Ishikawa (cell line): ENCODE results near the gene SCNN1A.

Experiments used
- CEBPB ChIP-seq: IDR thresholded peaks from 2 replicates; pipeline ENCODE4 v1.6.1; 2012
- CREB1 ChIP-seq: IDR thresholded peaks from 2 replicates; pipeline ENCODE4 v1.6.1; 2012; ENCODE audit warnings: low read depth
- EGR1 ChIP-seq: IDR thresholded peaks from 2 replicates; pipeline ENCODE4 v1.6.1; 2012
- EP300 ChIP-seq: IDR thresholded peaks from 2 replicates; pipeline ENCODE4 v1.6.1; 2012; ENCODE audit warnings: borderline replicate concordance
- FOXM1 ChIP-seq: IDR thresholded peaks from 2 replicates; pipeline ENCODE4 v1.6.1; 2012; ENCODE audit warnings: low read depth, borderline replicate concordance
- NFIC ChIP-seq: IDR thresholded peaks from 2 replicates; pipeline ENCODE4 v1.6.1; 2012
- RAD21 ChIP-seq: IDR thresholded peaks from 2 replicates; pipeline ENCODE4 v1.6.1; 2012; ENCODE audit warnings: low read depth
- TAF1 ChIP-seq: IDR thresholded peaks from 2 replicates; pipeline ENCODE4 v1.6.1; 2012; ENCODE audit warnings: low read depth, mild to moderate bottlenecking
- TCF12 ChIP-seq: IDR thresholded peaks from 2 replicates; pipeline ENCODE4 v1.6.1; 2012; ENCODE audit warnings: low read depth
- TEAD4 ChIP-seq: IDR thresholded peaks from 2 replicates; pipeline ENCODE4 v1.6.1; 2012
- YY1 ChIP-seq: IDR thresholded peaks from 2 replicates; pipeline ENCODE4 v1.6.1; 2012; ENCODE audit warnings: low read depth
- ZBTB7A ChIP-seq: IDR thresholded peaks from 2 replicates; pipeline ENCODE4 v1.6.1; 2012; ENCODE audit warnings: low read depth
- TF ChIP-seq, protein P1 (sequence below): IDR thresholded peaks from 2 replicates; pipeline ENCODE4 v1.6.1; 2012
- TF ChIP-seq, protein P2 (sequence below): IDR thresholded peaks from 2 replicates; pipeline ENCODE4 v1.6.1; 2012; ENCODE audit warnings: low read depth, mild to moderate bottlenecking
- TF ChIP-seq, protein P3 (sequence below): IDR thresholded peaks from 2 replicates; pipeline ENCODE4 v1.6.1; 2012

The SCNN1A gene

DNA sequence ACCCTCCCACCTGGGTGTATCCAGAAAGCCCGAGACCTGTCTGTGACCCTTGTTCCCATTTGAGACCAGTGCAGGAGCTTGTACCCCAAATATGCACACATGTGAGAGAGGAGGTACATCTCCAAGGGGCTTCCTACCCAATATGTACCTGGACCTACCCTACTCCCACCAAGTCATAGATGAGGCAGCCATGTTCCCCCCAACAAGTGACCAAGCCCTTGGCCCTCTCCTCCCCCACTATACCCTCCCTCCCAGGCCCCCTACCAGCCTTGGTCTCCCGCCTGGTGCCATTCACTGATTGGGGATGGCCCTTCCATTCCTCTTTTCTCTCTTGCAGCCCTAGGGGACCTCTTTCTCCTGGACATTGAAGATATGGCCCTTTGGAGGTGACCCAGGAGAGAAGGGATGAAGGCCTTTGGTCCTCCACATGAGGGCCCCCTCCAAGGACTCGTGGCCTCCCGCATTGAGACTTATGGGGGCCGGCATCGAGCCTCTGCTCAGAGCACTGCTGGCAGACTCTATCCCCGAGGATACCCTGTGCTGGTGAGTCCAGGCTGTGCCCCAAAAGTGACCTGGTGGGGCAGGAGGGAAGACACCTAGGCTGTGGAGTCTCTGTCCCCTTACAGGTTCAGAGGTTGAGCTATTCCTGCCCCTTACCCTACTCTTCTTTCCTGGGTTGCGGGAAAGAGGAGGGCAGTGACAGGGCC, 63.4 kb downstream of the SCNN1A start:
- TF ChIP-seq CEBPB (no peak), CREB1 (no peak), TEAD4 (no peak), EP300 (no peak), ZBTB7A (no peak), RAD21 (no peak), TCF12 (no peak), YY1 (no peak), EGR1 (no peak), FOXM1 (no peak), NFIC (no peak), TAF1 (no peak; the same call in 1 of the 2 replicates)
- TF ChIP-seq, protein P1, sequence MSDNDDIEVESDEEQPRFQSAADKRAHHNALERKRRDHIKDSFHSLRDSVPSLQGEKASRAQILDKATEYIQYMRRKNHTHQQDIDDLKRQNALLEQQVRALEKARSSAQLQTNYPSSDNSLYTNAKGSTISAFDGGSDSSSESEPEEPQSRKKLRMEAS, result no peak
- TF ChIP-seq, protein P2, sequence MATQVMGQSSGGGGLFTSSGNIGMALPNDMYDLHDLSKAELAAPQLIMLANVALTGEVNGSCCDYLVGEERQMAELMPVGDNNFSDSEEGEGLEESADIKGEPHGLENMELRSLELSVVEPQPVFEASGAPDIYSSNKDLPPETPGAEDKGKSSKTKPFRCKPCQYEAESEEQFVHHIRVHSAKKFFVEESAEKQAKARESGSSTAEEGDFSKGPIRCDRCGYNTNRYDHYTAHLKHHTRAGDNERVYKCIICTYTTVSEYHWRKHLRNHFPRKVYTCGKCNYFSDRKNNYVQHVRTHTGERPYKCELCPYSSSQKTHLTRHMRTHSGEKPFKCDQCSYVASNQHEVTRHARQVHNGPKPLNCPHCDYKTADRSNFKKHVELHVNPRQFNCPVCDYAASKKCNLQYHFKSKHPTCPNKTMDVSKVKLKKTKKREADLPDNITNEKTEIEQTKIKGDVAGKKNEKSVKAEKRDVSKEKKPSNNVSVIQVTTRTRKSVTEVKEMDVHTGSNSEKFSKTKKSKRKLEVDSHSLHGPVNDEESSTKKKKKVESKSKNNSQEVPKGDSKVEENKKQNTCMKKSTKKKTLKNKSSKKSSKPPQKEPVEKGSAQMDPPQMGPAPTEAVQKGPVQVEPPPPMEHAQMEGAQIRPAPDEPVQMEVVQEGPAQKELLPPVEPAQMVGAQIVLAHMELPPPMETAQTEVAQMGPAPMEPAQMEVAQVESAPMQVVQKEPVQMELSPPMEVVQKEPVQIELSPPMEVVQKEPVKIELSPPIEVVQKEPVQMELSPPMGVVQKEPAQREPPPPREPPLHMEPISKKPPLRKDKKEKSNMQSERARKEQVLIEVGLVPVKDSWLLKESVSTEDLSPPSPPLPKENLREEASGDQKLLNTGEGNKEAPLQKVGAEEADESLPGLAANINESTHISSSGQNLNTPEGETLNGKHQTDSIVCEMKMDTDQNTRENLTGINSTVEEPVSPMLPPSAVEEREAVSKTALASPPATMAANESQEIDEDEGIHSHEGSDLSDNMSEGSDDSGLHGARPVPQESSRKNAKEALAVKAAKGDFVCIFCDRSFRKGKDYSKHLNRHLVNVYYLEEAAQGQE, result no peak
- TF ChIP-seq, protein P3, sequence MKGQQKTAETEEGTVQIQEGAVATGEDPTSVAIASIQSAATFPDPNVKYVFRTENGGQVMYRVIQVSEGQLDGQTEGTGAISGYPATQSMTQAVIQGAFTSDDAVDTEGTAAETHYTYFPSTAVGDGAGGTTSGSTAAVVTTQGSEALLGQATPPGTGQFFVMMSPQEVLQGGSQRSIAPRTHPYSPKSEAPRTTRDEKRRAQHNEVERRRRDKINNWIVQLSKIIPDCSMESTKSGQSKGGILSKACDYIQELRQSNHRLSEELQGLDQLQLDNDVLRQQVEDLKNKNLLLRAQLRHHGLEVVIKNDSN, result no peak

DNA sequence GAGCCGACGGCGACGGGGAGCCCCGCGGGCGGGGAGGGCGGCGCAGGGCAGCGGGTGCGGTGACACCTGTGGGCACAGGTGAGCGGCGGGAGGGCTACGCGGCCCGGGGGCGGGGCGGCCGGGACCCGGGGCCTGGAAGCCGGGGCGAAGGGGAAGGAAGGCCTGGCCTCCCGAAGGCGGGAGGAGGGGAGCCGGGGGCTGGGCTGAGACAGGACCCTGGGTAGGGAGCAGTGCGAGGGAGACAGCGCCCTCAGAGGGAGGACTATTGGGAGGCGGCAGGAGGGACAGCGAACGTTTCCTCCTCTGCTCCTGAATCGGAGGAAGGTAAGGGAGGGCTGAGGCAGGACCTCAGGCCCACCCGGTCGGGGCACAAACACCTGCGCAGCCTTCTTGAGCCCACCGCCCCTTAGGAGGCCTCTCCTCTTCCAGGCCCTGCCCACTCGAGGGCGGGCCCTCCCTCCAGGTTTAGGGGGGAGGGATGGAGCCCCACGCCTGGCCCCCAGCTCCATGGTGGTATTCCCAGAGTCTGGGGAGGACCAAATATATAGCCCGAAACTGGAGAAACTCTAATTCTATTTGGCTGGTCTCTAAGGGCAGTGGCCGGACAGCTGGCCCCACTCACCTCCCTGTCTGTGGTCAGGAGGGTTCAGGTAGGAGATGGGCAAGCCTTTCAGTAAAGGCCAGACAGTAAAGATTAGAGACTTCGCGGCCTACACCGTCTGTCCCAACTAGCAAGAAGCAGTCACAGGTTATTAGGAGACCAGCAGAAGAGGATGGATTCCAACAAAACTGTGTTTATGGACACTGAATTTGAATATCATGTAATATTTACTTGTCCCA, 64.4 kb downstream of the SCNN1A start:
- TF ChIP-seq EGR1 (no peak), TEAD4 (no peak), YY1 (no peak), CREB1 (peak; percentile 16; the same call in 1 of the 2 replicates), EP300 (no peak), TAF1 (no peak)
- TF ChIP-seq, protein P1, result no peak

DNA sequence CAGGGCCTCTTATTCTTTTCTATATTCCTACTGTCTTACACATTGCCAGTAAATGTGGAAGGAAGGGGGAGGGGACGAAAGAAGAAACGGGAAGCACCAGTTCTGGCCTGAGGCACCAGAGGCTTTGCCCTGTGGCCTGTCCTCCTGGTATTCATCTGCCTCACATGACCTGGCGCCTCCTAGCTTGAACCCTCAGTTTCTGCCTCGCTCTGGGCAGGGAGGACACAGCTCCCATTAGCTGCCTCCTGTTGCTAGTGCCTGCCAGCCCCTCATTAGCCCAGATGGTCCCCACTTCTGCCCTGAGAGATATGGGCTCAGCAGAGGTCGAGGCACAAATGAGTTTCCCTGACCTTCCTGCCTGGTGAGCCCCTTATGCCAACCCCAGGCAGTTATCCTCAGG, 67.8 kb downstream of the SCNN1A start:
- TF ChIP-seq ZBTB7A (no peak), CEBPB (no peak), EGR1 (no peak), YY1 (no peak)
- TF ChIP-seq, protein P3, result no peak
- TF ChIP-seq, protein P1, result no peak

DNA sequence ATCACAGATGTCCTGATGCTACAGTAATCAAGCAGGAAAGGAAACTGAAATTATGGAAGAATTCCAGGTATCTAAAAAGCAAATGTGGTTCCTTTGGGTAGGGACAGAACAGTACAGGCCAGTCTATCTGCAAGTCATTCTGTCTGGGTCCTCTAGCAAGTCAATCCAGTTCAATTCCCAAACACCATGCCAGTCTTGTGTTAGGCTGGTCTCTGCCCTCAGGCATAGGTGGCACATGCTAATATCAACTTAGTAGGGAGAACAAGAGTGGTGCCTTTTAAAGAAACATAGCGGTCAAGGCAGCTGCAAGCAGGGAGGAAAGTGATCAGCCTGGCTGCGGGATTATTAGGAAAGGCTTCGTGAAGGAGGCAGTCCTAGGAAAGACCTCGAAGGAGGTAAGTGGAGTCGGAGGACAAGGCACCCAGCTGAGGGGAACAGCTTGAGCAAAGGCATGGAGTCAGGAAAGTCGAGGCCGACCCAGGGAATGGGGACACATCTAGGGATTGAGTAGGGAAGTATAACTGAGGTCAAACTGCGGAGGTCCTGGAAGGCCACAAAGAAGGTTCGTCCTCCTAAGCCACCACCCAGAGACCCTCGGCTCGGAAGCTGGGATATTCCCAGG, 68.7 kb downstream of the SCNN1A start:
- TF ChIP-seq EP300 (no peak), YY1 (no peak), NFIC (no peak)
- TF ChIP-seq, protein P1, result no peak

DNA sequence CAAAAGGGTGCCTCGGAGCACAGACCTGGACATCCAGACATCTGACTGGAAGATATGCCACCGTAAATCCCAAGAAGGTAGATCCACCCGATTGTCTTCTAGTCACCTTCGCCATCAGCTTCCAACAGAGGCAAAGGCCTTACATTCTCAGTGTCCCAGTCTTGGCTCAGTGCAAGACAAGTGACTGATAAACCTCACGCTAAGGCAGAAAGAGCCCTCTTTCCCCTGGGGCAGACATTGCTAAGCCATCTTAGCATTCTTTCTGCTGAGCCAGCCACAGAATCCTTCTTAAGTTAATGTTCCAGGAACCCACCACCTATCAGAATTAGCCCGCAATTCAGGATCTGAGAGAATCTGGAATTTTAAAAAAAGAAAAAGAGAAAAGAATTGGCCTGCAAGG, 69.2 kb downstream of the SCNN1A start:
- TF ChIP-seq TCF12 (no peak), CEBPB (no peak), TAF1 (no peak), CREB1 (no peak), FOXM1 (no peak), YY1 (no peak), TEAD4 (no peak), EGR1 (no peak), NFIC (no peak), ZBTB7A (no peak), RAD21 (no peak), EP300 (no peak)
- TF ChIP-seq, protein P3, result no peak
- TF ChIP-seq, protein P2, result no peak
- TF ChIP-seq, protein P1, result no peak
